GM12878 (cell line): ENCODE measurements around the gene USP21. TPM values are rescaled to one million over a fixed set of nuclear protein-coding genes. Genes with fewer than 3 reads are reported as not detected.

Source experiments
- ATAC-seq: fragments of 200-7000 bp; cut with Tn5 transposase; 3 replicates; pipeline ENCODE4 v1.9.1; 2020; ENCODE audit warnings: mild to moderate bottlenecking, moderate library complexity
- BruUV-seq: library from RNA; stranded (reverse); fragments of 400-500 nt; replicated peaks from 2 replicates; lab custom pipeline; 2021; lab: Mats Ljungman, UMichigan
- CTCF ChIA-PET: fragments of 300-600 bp; sonication (Branson Sonifier 250); formaldehyde crosslinking; extraction: SDS; loops from one replicate; lab custom pipeline; 2021; ENCODE audit warnings: inconsistent platforms; lab: Yijun Ruan, JAX
- POLR2A ChIA-PET: fragments of 350-600 bp; formaldehyde crosslinking; extraction: SDS; loops from one replicate; lab custom pipeline; 2021; ENCODE audit warnings: inconsistent platforms; lab: Charles Lee
- RAD21 ChIA-PET: fragments of 300-600 bp; sonication (Branson Sonifier 250); formaldehyde crosslinking; loops from one replicate; lab custom pipeline; 2023; ENCODE audit warnings: antibody characterized with exemption; ENCODE audit not compliant: unreplicated experiment; lab: Charles Lee
- SMC1A ChIA-PET: fragments of 300-600 bp; sonication (Branson Sonifier 250); formaldehyde crosslinking; loops from one replicate; lab custom pipeline; 2023; ENCODE audit not compliant: unreplicated experiment, uncharacterized antibody; lab: Charles Lee
- DNase-seq: peaks from one replicate; pipeline ENCODE4 v3.0.0-alpha.2; 2011; ENCODE audit warnings: low read depth, low spot score
- FAIRE-seq: peaks from 3 replicates; lab custom pipeline; 2011; peaks lifted over from hg19 to GRCh38; lab: Jason Lieb, UNC
- H2AFZ ChIP-seq: 2 replicates; pipeline ENCODE4 v1.6.0; 2011; ENCODE audit warnings: low read depth, low read length, control low read depth; ENCODE audit not compliant: control insufficient read depth
- H3K27ac ChIP-seq: 2 replicates; pipeline ENCODE4 v1.5.1; 2011; ENCODE audit warnings: control low read depth; ENCODE audit not compliant: control insufficient read depth, insufficient read depth
- H3K27me3 ChIP-seq, 2 experiments: replicated peaks in 1 of 2; 2 replicates each; pipeline versions ENCODE4 v1.6.0 to v1.6.1; 2011; ENCODE audit warnings: low read length in 1 of 2; ENCODE audit not compliant: control insufficient read depth in 2 of 2, insufficient read depth in 2 of 2
- H3K36me3 ChIP-seq, 2 experiments: 2 replicates each; pipeline ENCODE4 v1.5.1; 2011; ENCODE audit warnings: low read length in 1 of 2; ENCODE audit not compliant: control insufficient read depth in 2 of 2, insufficient read depth in 2 of 2
- H3K4me1 ChIP-seq: 2 replicates; pipeline ENCODE4 v1.6.1; 2011; ENCODE audit warnings: mild to moderate bottlenecking, low read length, moderate library complexity, mixed read lengths; ENCODE audit not compliant: control insufficient read depth, insufficient read depth
- H3K4me2 ChIP-seq: 2 replicates; pipeline ENCODE4 v1.6.0; 2011; ENCODE audit warnings: control low read depth; ENCODE audit not compliant: control insufficient read depth, insufficient read depth
- H3K4me3 ChIP-seq: fragments of 200-600 bp; sonication (generic); 2 replicates; pipeline ENCODE4 v1.5.1; 2016
- H3K79me2 ChIP-seq: 2 replicates; pipeline ENCODE4 v1.6.0; 2011; ENCODE audit warnings: low read length; ENCODE audit not compliant: control insufficient read depth, insufficient read depth
- H3K9ac ChIP-seq: 2 replicates; pipeline ENCODE4 v1.8.0; 2011; ENCODE audit warnings: low read length, control low read depth, mixed read lengths; ENCODE audit not compliant: control insufficient read depth, insufficient read depth
- H3K9me3 ChIP-seq: replicated peaks from 3 replicates; pipeline ENCODE4 v1.5.1; 2011; ENCODE audit warnings: mild to moderate bottlenecking, low read length; ENCODE audit not compliant: control insufficient read depth, insufficient read depth
- H4K20me1 ChIP-seq: 2 replicates; pipeline ENCODE4 v1.6.0; 2011; ENCODE audit not compliant: control insufficient read depth, insufficient read depth
- ATF3 ChIP-seq: IDR thresholded peaks from 2 replicates; pipeline ENCODE4 v1.6.1; 2011; ENCODE audit warnings: low read depth, mild to moderate bottlenecking, low read length, moderate library complexity, borderline replicate concordance; ENCODE audit errors: extremely low read depth
- BCL3 ChIP-seq: IDR thresholded peaks from 2 replicates; pipeline ENCODE4 v1.6.1; 2011; ENCODE audit warnings: borderline replicate concordance, low read depth, mild to moderate bottlenecking, moderate library complexity, low read length; ENCODE audit not compliant: insufficient read depth, poor library complexity, severe bottlenecking
- EZH2 ChIP-seq: IDR thresholded peaks from 2 replicates; pipeline ENCODE4 v1.6.1; 2012; ENCODE audit warnings: low read depth, mild to moderate bottlenecking, control low read depth, inconsistent platforms, low read length, borderline replicate concordance; ENCODE audit not compliant: control insufficient read depth
- GABPA ChIP-seq: IDR thresholded peaks from 2 replicates; pipeline ENCODE4 v1.6.1; 2014; ENCODE audit warnings: antibody characterized with exemption, low read depth, mild to moderate bottlenecking, inconsistent platforms
- HSF1 ChIP-seq: fragments of 150-350 bp; IDR thresholded peaks from 2 replicates; pipeline ENCODE4 v1.6.1; 2014; ENCODE audit warnings: mild to moderate bottlenecking, low read depth, low read length
- IKZF2 ChIP-seq, 2 experiments: fragments of 450-650 bp; IDR thresholded peaks; 2 replicates each; pipeline ENCODE4 v1.6.1; 2017; ENCODE audit warnings: mild to moderate bottlenecking in 2 of 2, moderate library complexity in 2 of 2
- KLF5 ChIP-seq: fragments of 450-650 bp; IDR thresholded peaks from 2 replicates; pipeline ENCODE4 v1.6.1; 2014; ENCODE audit warnings: mild to moderate bottlenecking; ENCODE audit not compliant: partially characterized antibody
- PRDM15 ChIP-seq: fragments of 450-650 bp; formaldehyde crosslinking; IDR thresholded peaks from 2 replicates; pipeline ENCODE4 v1.4.0; 2020; ENCODE audit warnings: mild to moderate bottlenecking, moderate library complexity
- RAD21 ChIP-seq: IDR thresholded peaks from 2 replicates; pipeline ENCODE4 v1.6.1; 2011; ENCODE audit warnings: mild to moderate bottlenecking, low read depth, low read length, moderate library complexity; ENCODE audit not compliant: insufficient read depth
- RFX5 ChIP-seq: IDR thresholded peaks from 2 replicates; pipeline ENCODE4 v1.6.1; 2011; ENCODE audit warnings: low read depth, low read length, improper control_type of control experiment
- SMAD1 ChIP-seq: fragments of 450-650 bp; IDR thresholded peaks from 2 replicates; pipeline ENCODE4 v1.6.1; 2018; ENCODE audit warnings: mild to moderate bottlenecking, low read depth; ENCODE audit not compliant: partially characterized antibody
- SMC3 ChIP-seq: IDR thresholded peaks from 2 replicates; pipeline ENCODE4 v1.6.1; 2011; ENCODE audit warnings: low read length, improper control_type of control experiment, borderline replicate concordance
- SREBF2 ChIP-seq: IDR thresholded peaks from 2 replicates; pipeline ENCODE4 v1.6.1; 2012; ENCODE audit warnings: mild to moderate bottlenecking, low read length
- STAT3 ChIP-seq: IDR thresholded peaks from 2 replicates; pipeline ENCODE4 v1.6.1; 2011; ENCODE audit warnings: low read depth, low read length, improper control_type of control experiment
- YBX1 ChIP-seq: fragments of 450-650 bp; IDR thresholded peaks from 2 replicates; pipeline ENCODE4 v1.6.1; 2016; ENCODE audit warnings: antibody characterized with exemption
- ZNF207 ChIP-seq: fragments of 450-650 bp; IDR thresholded peaks from 2 replicates; pipeline ENCODE4 v1.6.1; 2014; ENCODE audit warnings: antibody characterized with exemption, mild to moderate bottlenecking, borderline replicate concordance
- ZNF24 ChIP-seq: fragments of 450-650 bp; IDR thresholded peaks from 2 replicates; pipeline ENCODE4 v1.6.1; 2017; ENCODE audit warnings: antibody characterized with exemption, mild to moderate bottlenecking
- WGBS: methylation state at CpG from one replicate; pipeline ENCODE4 v1.1.6; 2016; ENCODE audit warnings: low lambda C conversion rate; ENCODE audit not compliant: insufficient replicate concordance, insufficient coverage; ENCODE audit errors: missing lambda C conversion rate; 5-methylcytosine and 5-hydroxymethylcytosine counted together
- in situ Hi-C: fragments of 300-500 bp; cut with MboI; formaldehyde crosslinking; loops from 9 replicates; pipeline ENCODE4 v1.14.3; 2018; ENCODE audit warnings: mixed read lengths
- intact Hi-C: fragments of 100-400 bp; cut with micrococcal nuclease; formaldehyde crosslinking; loops from one replicate; pipeline ENCODE4 v1.14.2; 2022; ENCODE audit not compliant: unreplicated experiment
- polyA plus RNA-seq, 11 experiments: library from polyadenylated mRNA; depleted of rRNA in 4 of 11; unstranded in 6 of 11; stranded (reverse) in 5 of 11; fragments of >200 nt; fragmentation: Nextera tagmentation in 4 of 11; fragmentation: Illumina TruSeq in 1 of 11; extraction: Ambion mirVana in 4 of 11; extraction: Trizol in 1 of 11; gene quantifications; 1 replicate in 1 of 11; 2 replicates in 10 of 11; pipeline versions ENCODE4 v1.2.1 to v1.2.3, GENCODE V29; 2011 to 2016; ENCODE audit warnings: inconsistent platforms in 2 of 11, missing spikeins in 2 of 11, low read depth in 1 of 11
- total RNA-seq, 4 experiments: library from RNA; depleted of rRNA in 3 of 4; stranded (reverse); fragments of >200 nt in 3 of 4; fragmentation: Illumina TruSeq in 1 of 4; extraction: Trizol in 1 of 4; gene quantifications; 2 replicates each; pipeline versions ENCODE4 v1.2.1 to v1.2.3, GENCODE V29; 2013 to 2021

USP21 gene
- total and polyA plus RNA-seq, 10 of the 15 experiments (the other 5 are each of a cell fraction or from before 2014, with no cell fraction given) = 3.2 to 28.6 (median 16.6) TPM

GRCh38 chr1:161180639-161181038 lies 21.3 kb downstream of the USP21 start (continued):
- TF ChIP-seq SMC3 (peak; percentile 8; the same call in 1 of the 2 replicates), STAT3 (no peak), SREBF2 (no peak), ATF3 (no peak), HSF1 (no peak), BCL3 (no peak), YBX1 (no peak), EZH2 (no peak), RAD21 (peak; percentile 48; the same call in 1 of the 2 replicates)

- CTCF ChIA-PET = interaction anchor here (0.6 to 5.6 kb wide), 18 partner anchors 11 to 200 kb away, joined by 3 to 74 read pairs (median 10); partner anchors contain the start of genes APOA2, NDUFS2, PPOX and TOMM40L
- in situ Hi-C loops (no loop called here), intact Hi-C loops (no loop called here)
- WGBS = 43% methylated on average over 1 of the region's 1 CpG
- Histone ChIP-seq H3K9me3 (no peaks in the 10 kb centered on the region), H3K27ac (peak overlapping the region; percentile 97), H2AFZ (no peak overlapping the region), H3K9ac (0 out of 2 replicates have a peak overlapping the region, but pooled peaks have one; percentile 17), H3K4me1 (peaks cover 59% of the 10 kb centered on the region), H3K36me3 (no peaks in the 10 kb centered on the region), H3K79me2 (peaks cover 16% of the 10 kb centered on the region), H3K4me2 (peak overlapping the region; percentile 79), H4K20me1 (no peaks in the 10 kb centered on the region), H3K27me3 (no peaks in the 10 kb centered on the region), H3K4me3 (no peak overlapping the region; the same call in 1 of the 2 replicates)
- peak; percentile 63 for DNase-seq
- RAD21 ChIA-PET = interaction anchor here (0.8 to 3.2 kb wide), 11 partner anchors 12 to 132 kb away, joined by 3 to 25 read pairs (median 5); partner anchors contain the start of genes ADAMTS4, NDUFS2, PPOX and SDHC
- no TSS peak for BruUV-seq
- POLR2A ChIA-PET = interaction anchor here (0.7 to 2.7 kb wide), 9 partner anchors 16 to 207 kb away, joined by 3 to 17 read pairs (median 4); partner anchors contain the start of genes DEDD, NDUFS2, PPOX and USF1
- ATAC-seq = peak; percentile 56
- SMC1A ChIA-PET = interaction anchor here (0.7 to 5.6 kb wide), 15 partner anchors 10 to 207 kb away, joined by 3 to 50 read pairs (median 6); partner anchors contain the start of genes APOA2, NDUFS2, PPOX and TOMM40L
- peak; percentile 69 for FAIRE-seq
- TF ChIP-seq KLF5 = no peak
- TF ChIP-seq IKZF2 (IDR thresholded peaks at IDR 0.05) = peak; percentile 34 to 35; a peak in 2 of 4 replicates
- TF ChIP-seq GABPA = no peak
- TF ChIP-seq ZNF24 = no peak
- TF ChIP-seq PRDM15 (CRISPR knock-in tag) = no peak
- TF ChIP-seq SMAD1 = no peak
- TF ChIP-seq RFX5 = no peak
- TF ChIP-seq ZNF207 = no peak
Observed at GRCh38 chr1:161182214-161182613, 22.9 kb downstream of the USP21 start.
